ENCODE measurements around the gene SLC44A4. TPM values are rescaled to one million over a fixed set of nuclear protein-coding genes. Genes with fewer than 3 reads are reported as not detected.

The SLC44A4 gene
- total RNA-seq, 1 donor from 2014 or later = 53.7 TPM

DNA sequence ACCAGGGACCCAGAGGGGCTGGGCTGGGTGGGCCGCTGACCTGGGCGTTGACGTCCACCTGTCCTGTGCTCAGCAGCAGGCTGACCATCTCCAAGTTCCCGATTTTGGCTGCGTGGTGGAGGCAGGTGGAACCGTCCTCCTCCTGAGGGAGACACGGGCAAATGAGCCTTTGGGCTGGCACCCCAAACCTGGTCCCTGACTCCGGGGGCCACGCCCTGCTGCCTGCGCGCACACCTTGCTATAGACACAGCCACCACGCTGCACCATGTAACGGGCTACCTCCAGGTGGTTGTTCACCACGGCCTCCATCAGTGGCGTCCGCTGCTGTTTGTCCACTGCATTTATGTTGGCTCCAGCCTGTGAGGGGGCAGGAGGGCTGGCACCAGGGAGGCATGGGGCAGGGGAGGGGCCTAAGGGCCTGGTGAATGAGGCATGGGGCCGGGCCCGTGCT lies 7.8 kb upstream of the SLC44A4 start:
- Histone ChIP-seq H3K4me3 (no peak overlapping the region), H3K27me3 (ENCODE audit: low read depth) (no peaks in the 10 kb centered on the region), H3K9me3 (no peaks in the 10 kb centered on the region), H3K27ac (no peak overlapping the region), H3K36me3 (peaks cover 86% of the 10 kb centered on the region), H3K4me1 (no peaks in the 10 kb centered on the region)
- DNase-seq (no peak), ATAC-seq (no peak)
- intact Hi-C loops (cut with DNase I) = no loop called here
- TF ChIP-seq, protein P1, sequence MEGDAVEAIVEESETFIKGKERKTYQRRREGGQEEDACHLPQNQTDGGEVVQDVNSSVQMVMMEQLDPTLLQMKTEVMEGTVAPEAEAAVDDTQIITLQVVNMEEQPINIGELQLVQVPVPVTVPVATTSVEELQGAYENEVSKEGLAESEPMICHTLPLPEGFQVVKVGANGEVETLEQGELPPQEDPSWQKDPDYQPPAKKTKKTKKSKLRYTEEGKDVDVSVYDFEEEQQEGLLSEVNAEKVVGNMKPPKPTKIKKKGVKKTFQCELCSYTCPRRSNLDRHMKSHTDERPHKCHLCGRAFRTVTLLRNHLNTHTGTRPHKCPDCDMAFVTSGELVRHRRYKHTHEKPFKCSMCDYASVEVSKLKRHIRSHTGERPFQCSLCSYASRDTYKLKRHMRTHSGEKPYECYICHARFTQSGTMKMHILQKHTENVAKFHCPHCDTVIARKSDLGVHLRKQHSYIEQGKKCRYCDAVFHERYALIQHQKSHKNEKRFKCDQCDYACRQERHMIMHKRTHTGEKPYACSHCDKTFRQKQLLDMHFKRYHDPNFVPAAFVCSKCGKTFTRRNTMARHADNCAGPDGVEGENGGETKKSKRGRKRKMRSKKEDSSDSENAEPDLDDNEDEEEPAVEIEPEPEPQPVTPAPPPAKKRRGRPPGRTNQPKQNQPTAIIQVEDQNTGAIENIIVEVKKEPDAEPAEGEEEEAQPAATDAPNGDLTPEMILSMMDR (IDR thresholded peaks at IDR 0.05) = no peak

DNA sequence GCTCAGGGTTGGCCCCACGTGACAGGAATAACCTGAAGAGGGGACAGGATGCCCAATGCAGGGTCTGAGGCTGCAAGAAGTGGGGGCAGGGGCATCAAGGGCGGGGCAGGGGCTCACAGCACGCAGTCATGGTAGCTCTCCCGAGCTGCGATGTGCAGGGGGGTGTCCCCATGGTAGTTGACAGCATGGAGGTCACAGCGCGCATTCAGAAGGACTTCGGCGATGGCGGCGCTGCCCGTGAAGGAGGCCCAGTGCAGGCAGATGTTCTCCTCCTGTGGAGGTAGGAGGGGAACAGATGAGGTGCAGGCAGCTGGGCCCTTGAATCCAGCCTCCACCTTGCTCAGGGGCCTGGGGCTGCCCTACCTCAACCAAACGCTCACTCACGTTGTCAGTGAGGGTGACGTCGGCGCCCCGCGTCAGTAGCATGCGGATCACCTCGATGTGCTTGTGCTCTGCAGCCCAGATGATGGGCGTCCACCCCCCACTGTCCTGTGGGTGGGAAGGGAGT lies 5.8 kb upstream of the SLC44A4 start:
- Histone ChIP-seq H3K27me3 (ENCODE audit: low read depth) (no peaks in the 10 kb centered on the region), H3K27ac (no peak overlapping the region), H3K4me1 (no peaks in the 10 kb centered on the region), H3K4me3 (no peak overlapping the region), H3K36me3 (peaks cover 97% of the 10 kb centered on the region), H3K9me3 (no peaks in the 10 kb centered on the region)
- TF ChIP-seq, protein P1 (IDR thresholded peaks at IDR 0.05) = no peak
- ATAC-seq = no peak
- no peak for DNase-seq
- intact Hi-C loops (cut with DNase I) = no loop called here

DNA sequence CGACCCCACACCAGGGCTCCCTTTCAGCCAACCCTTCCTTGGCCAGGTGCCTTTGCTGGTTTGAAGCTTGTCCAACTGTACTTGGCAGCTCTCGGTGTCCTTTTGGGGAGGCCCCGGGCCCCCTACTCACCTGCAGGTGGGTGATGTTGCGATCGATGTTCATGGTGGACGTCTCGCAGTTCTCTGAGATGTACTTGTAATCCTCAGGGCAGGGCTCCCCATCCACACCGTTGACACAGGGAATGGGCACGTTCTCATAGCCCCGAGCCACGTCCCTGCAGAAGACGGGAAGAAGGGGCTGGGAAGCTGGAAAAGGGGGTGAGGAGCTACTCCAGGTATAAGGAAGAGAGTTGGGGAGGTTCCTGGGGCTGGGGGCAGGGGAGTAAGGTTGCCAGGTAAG lies 4.9 kb upstream of the SLC44A4 start:
- H3K36me3 ChIP-seq = peaks cover 93% of the 10 kb centered on the region
- H3K9me3 ChIP-seq = no peaks in the 10 kb centered on the region
- intact Hi-C loops (cut with DNase I) = no loop called here
- H3K27ac ChIP-seq = no peak overlapping the region
- H3K27me3 ChIP-seq (ENCODE audit: low read depth) = no peaks in the 10 kb centered on the region
- no peak for DNase-seq
- ATAC-seq = no peak
- no peaks in the 10 kb centered on the region for H3K4me1 ChIP-seq
- TF ChIP-seq, protein P1 (IDR thresholded peaks at IDR 0.05) = no peak
- no peak overlapping the region for H3K4me3 ChIP-seq

DNA sequence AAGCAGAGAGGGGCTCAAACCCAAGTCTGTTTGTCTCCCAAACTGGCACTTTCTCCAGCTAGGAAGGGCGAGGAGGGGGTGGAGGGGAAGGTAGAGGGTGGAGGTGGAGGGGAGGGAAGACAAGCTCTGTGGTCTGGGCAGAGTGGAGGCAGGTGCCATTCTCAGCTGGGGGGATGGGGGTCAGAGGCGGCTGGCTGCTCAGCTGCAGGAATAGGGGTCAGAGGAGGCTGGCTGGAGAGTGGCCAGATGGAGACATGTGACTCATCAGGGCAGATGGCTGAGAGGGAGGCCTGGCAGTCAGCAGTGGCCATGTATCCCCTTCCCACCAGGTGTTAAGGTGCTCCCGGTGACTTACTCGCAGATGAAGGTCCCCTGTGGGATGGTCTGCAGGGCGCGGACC lies 3.5 kb upstream of the SLC44A4 start:
- intact Hi-C loops (cut with DNase I) = no loop called here
- no peak overlapping the region for H3K4me3 ChIP-seq
- peaks cover 2% of the 10 kb centered on the region for H3K4me1 ChIP-seq
- TF ChIP-seq, protein P1 (IDR thresholded peaks at IDR 0.05) = no peak
- H3K9me3 ChIP-seq = no peaks in the 10 kb centered on the region
- H3K27ac ChIP-seq = no peak overlapping the region
- ATAC-seq (no peak), DNase-seq (no peak)
- peaks cover 79% of the 10 kb centered on the region for H3K36me3 ChIP-seq
- H3K27me3 ChIP-seq (ENCODE audit: low read depth) = no peaks in the 10 kb centered on the region

DNA sequence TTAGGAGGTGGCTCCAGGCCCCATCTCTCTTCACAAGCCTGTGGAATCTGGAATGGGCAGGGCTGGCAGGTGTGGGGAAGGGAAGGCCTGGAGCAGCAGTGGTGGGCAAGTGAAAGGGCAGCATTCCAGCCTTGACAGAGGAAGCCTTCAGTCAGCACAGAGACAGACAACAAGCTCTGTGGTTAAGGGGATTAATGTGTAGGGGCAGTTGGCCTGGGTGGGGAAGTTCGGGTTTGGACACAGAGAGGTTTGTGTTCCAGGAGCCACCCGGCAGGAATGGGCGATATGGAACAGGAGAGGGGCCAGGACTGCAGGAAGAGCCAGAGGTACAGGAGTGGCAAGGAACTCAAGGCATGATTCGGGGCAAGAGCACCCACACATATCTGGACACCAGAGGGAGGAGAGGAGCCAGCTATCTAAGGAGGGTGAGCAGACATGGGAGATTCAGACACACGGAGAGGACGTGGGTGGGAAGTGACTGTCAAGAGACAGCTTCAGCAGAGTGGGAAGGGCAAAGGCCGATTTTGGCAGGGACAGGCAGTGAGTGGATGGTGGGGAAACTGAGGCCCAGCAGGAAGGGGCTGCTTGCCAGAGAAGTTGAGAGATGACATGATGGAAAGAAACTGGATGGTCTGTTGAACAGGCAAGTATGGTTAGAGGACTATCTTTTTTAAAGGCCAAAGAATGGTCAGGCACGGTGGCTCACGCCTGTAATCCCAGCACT lies 2.5 kb upstream of the SLC44A4 start:
- no peak for DNase-seq
- Histone ChIP-seq H3K4me3 (no peak overlapping the region), H3K9me3 (no peaks in the 10 kb centered on the region), H3K36me3 (peaks cover 69% of the 10 kb centered on the region), H3K4me1 (peaks cover 8% of the 10 kb centered on the region), H3K27me3 (ENCODE audit: low read depth) (no peaks in the 10 kb centered on the region), H3K27ac (no peak overlapping the region)
- TF ChIP-seq, protein P1 (IDR thresholded peaks at IDR 0.05) = no peak
- ATAC-seq = no peak
- intact Hi-C loops (cut with DNase I) = no loop called here
